Astrocyte (in vitro differentiated cells and primary cell): ENCODE data around the gene ERVW-1. TPM values are rescaled to one million over a fixed set of nuclear protein-coding genes. Genes with fewer than 3 reads are reported as not detected.
"Not testable (repeated sequence)": the region's sequence is repeated elsewhere in the genome, so short reads cannot be mapped to it uniquely, and the experiment has no call there.

Experiments used
- DNase-seq: peaks from one replicate; pipeline ENCODE4 v3.0.0-alpha.2; 2010; ENCODE audit warnings: low read depth
- FAIRE-seq: peaks from 2 replicates; lab custom pipeline; 2011; peaks lifted over from hg19 to GRCh38; lab: Jason Lieb, UNC
- H2AFZ ChIP-seq: 2 replicates; pipeline ENCODE4 v1.6.0; 2012; ENCODE audit warnings: low read depth, low read length, inconsistent platforms
- H3K27ac ChIP-seq: 2 replicates; pipeline ENCODE4 v1.5.1; 2011; ENCODE audit warnings: low read depth, low read length, inconsistent platforms
- H3K27me3 ChIP-seq: 2 replicates; pipeline ENCODE4 v1.6.0; 2011; ENCODE audit warnings: low read length, inconsistent platforms; ENCODE audit not compliant: insufficient read depth
- H3K36me3 ChIP-seq: 2 replicates; pipeline ENCODE4 v1.5.1; 2011; ENCODE audit warnings: low read length, inconsistent platforms; ENCODE audit not compliant: insufficient read depth
- H3K4me1 ChIP-seq: 2 replicates; pipeline ENCODE4 v1.5.1; 2011; ENCODE audit warnings: low read length, inconsistent platforms; ENCODE audit not compliant: insufficient read depth
- H3K4me2 ChIP-seq: 2 replicates; pipeline ENCODE4 v1.6.0; 2012; ENCODE audit warnings: low read length, inconsistent platforms
- H3K4me3 ChIP-seq: 2 replicates; pipeline ENCODE4 v1.5.1; 2011; ENCODE audit warnings: low read depth, mild to moderate bottlenecking, low read length, inconsistent platforms; ENCODE audit not compliant: insufficient read depth
- H3K79me2 ChIP-seq: 2 replicates; pipeline ENCODE4 v1.6.0; 2012; ENCODE audit warnings: mild to moderate bottlenecking, low read length, inconsistent platforms; ENCODE audit not compliant: insufficient read depth
- H3K9ac ChIP-seq: 2 replicates; pipeline ENCODE4 v1.6.0; 2012; ENCODE audit warnings: mild to moderate bottlenecking, low read length, inconsistent platforms
- H3K9me3 ChIP-seq: 2 replicates; pipeline ENCODE4 v1.5.1; 2012; ENCODE audit warnings: low read depth, mild to moderate bottlenecking, low read length, inconsistent platforms; ENCODE audit not compliant: insufficient read depth
- H4K20me1 ChIP-seq: 2 replicates; pipeline ENCODE4 v1.6.0; 2012; ENCODE audit warnings: low read length, inconsistent platforms; ENCODE audit not compliant: insufficient read depth
- H3K27ac Mint-ChIP-seq: one replicate; pipeline ENCODE4 v1.8.0; 2021; ENCODE audit warnings: mild to moderate bottlenecking, mixed read lengths; ENCODE audit not compliant: unreplicated experiment
- H3K27me3 Mint-ChIP-seq: one replicate; pipeline ENCODE4 v1.8.0; 2021; ENCODE audit warnings: low read depth, mixed read lengths; ENCODE audit not compliant: unreplicated experiment
- H3K36me3 Mint-ChIP-seq: one replicate; pipeline ENCODE4 v1.8.0; 2021; ENCODE audit warnings: low read depth, mixed read lengths; ENCODE audit not compliant: unreplicated experiment
- H3K4me1 Mint-ChIP-seq: one replicate; pipeline ENCODE4 v1.8.0; 2021; ENCODE audit warnings: low read depth, mixed read lengths; ENCODE audit not compliant: unreplicated experiment
- H3K4me3 Mint-ChIP-seq: one replicate; pipeline ENCODE4 v1.8.0; 2021; ENCODE audit warnings: mild to moderate bottlenecking, moderate library complexity, mixed read lengths; ENCODE audit not compliant: unreplicated experiment
- H3K9me3 Mint-ChIP-seq: one replicate; pipeline ENCODE4 v1.8.0; 2021; ENCODE audit warnings: mild to moderate bottlenecking, mixed read lengths; ENCODE audit not compliant: unreplicated experiment
- EZH2 ChIP-seq: IDR thresholded peaks from 2 replicates; pipeline ENCODE4 v1.6.1; 2012; ENCODE audit warnings: mild to moderate bottlenecking, low read length, inconsistent platforms; ENCODE audit not compliant: insufficient read depth
- total RNA-seq: library from RNA; stranded (reverse); gene quantifications from 2 replicates; pipeline ENCODE4 v1.2.1, GENCODE V29; 2021
- TF ChIP-seq, protein P1 (sequence below): IDR thresholded peaks from 2 replicates; pipeline ENCODE4 v1.5.1; 2011; ENCODE audit warnings: low read depth, mild to moderate bottlenecking, inconsistent platforms, low read length, moderate library complexity; ENCODE audit not compliant: insufficient read depth

The ERVW-1 gene
- total RNA-seq, 1 donor from 2014 or later: not detected

DNA sequence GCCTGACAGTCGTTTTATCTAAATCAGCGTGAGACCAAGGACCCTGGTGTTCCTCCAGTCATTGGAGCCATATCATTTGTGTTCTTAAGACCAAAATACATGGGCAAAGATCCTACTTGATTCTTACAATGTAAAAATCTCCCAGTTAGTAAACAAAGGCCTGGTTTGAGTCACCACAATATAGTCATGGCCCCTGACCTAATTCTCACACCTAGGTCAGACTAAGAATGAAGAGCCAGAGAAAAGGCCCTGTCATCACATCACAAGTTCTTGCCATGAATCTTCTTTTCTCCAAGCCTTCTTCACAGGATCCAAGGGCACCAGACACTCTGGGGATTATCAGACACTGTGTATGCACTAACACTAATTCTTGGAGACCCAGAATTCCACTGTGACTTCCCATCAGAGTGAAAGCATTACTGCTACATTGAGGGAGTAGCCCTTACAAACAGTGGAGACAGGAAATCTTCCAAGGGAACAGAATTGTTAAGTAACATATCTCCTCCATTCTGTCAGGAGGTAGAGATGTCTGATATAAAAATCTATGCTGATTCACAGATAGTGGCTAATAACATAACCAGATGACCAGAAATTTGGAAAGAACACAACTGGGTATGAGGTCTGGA, 7.6 kb upstream of the ERVW-1 start:
- DNase-seq (no peak), FAIRE-seq (no peak)
- Histone ChIP-seq H2AFZ (no peak overlapping the region), H3K79me2 (no peaks in the 10 kb centered on the region), H3K27ac (no peak overlapping the region), H3K4me2 (no peak overlapping the region), H3K9me3 (no peaks in the 10 kb centered on the region), H4K20me1 (no peaks in the 10 kb centered on the region), H3K27me3 (no peaks in the 10 kb centered on the region), H3K4me3 (no peak overlapping the region), H3K9ac (no peak overlapping the region), H3K4me1 (no peaks in the 10 kb centered on the region), H3K36me3 (peaks cover 9% of the 10 kb centered on the region)
- Mint-ChIP-seq H3K36me3 (peaks cover 7% of the 10 kb centered on the region), H3K4me1 (no peaks in the 10 kb centered on the region), H3K9me3 (no peaks in the 10 kb centered on the region), H3K4me3 (no peak overlapping the region), H3K27ac (no peak overlapping the region), H3K27me3 (no peaks in the 10 kb centered on the region)
- no peak for TF ChIP-seq EZH2
- TF ChIP-seq, protein P1, sequence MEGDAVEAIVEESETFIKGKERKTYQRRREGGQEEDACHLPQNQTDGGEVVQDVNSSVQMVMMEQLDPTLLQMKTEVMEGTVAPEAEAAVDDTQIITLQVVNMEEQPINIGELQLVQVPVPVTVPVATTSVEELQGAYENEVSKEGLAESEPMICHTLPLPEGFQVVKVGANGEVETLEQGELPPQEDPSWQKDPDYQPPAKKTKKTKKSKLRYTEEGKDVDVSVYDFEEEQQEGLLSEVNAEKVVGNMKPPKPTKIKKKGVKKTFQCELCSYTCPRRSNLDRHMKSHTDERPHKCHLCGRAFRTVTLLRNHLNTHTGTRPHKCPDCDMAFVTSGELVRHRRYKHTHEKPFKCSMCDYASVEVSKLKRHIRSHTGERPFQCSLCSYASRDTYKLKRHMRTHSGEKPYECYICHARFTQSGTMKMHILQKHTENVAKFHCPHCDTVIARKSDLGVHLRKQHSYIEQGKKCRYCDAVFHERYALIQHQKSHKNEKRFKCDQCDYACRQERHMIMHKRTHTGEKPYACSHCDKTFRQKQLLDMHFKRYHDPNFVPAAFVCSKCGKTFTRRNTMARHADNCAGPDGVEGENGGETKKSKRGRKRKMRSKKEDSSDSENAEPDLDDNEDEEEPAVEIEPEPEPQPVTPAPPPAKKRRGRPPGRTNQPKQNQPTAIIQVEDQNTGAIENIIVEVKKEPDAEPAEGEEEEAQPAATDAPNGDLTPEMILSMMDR: no peak

DNA sequence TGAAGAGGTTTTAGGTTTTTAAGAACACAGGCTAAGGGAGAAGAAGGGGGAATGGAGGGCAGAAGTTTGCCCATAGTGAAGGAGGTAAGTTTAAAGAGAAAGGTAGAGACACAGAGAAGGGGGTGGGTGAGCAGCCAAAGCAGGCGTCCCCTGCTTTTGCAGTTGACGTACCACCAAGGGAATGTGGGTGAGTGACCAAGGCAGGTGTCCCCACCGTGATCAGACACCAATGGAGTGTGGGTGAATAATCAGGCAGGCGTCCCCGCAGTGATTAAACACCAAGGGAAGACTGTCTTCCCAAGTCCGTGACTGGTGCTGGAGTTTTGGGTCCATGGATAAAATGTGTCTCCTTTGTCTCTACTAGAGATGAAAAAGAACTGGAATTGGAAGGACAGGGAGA, 6.5 kb upstream of the ERVW-1 start:
- not testable (repeated sequence) for H3K9me3 ChIP-seq, H3K79me2 ChIP-seq, H4K20me1 ChIP-seq, H3K4me1 ChIP-seq, H3K36me3 Mint-ChIP-seq, FAIRE-seq, H3K27ac Mint-ChIP-seq, H3K4me3 Mint-ChIP-seq, H3K4me2 ChIP-seq, H3K27me3 Mint-ChIP-seq, DNase-seq, H3K27me3 ChIP-seq, H2AFZ ChIP-seq, H3K36me3 ChIP-seq, H3K4me3 ChIP-seq, H3K9me3 Mint-ChIP-seq, H3K4me1 Mint-ChIP-seq, H3K9ac ChIP-seq, H3K27ac ChIP-seq

DNA sequence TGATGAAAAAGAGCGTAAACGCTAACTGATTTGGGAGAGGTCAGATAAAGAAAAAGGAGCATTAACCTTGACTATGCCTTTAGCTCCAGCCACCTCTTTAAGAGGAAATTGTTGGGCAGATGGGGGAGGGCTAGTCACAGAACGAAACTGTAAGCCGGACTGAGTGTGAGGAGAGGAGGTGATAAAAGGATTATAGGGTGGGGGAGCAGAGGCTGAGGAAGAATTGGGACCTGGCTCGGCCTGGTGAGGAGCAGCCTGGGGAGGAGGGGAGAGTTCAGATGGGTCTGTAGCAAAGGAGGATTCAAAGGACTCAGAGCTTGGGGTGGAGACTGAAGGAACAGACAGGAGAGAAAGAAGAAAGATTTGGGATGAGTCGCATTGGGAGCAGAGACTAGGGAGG, 5.9 kb upstream of the ERVW-1 start:
- not testable (repeated sequence) for H3K27me3 Mint-ChIP-seq, H4K20me1 ChIP-seq, H3K4me3 ChIP-seq, H3K4me1 ChIP-seq, H3K27ac ChIP-seq, H3K79me2 ChIP-seq, H3K36me3 Mint-ChIP-seq, H3K9me3 ChIP-seq, H3K36me3 ChIP-seq, H3K27me3 ChIP-seq, DNase-seq, H2AFZ ChIP-seq, H3K4me1 Mint-ChIP-seq, H3K9me3 Mint-ChIP-seq, H3K4me3 Mint-ChIP-seq, H3K4me2 ChIP-seq, FAIRE-seq, H3K9ac ChIP-seq, H3K27ac Mint-ChIP-seq

DNA sequence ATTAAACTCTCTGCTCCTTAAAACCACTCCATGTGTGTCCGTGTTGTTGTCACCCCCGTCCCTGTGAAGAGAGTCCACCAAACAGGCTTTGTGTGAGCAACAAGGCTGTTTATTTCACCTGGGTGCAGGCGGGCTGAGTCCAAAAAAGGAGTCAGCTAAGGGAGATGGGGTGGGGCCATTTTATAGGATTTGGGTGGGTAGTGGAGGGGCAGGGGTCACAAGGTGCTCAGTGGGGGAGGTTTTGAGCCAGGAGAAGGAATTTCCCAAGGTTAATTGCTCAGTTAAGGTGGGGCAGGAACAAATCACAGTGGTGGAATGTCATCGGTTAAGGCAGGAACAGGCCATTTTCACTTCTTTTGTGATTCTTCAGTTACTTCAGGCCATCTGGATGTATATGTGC, 1.4 kb upstream of the ERVW-1 start:
- FAIRE-seq, H3K36me3 ChIP-seq, H3K4me1 Mint-ChIP-seq, DNase-seq, H4K20me1 ChIP-seq, H3K4me1 ChIP-seq, H3K4me3 Mint-ChIP-seq, H3K9me3 ChIP-seq, H3K4me3 ChIP-seq, H2AFZ ChIP-seq, H3K27me3 Mint-ChIP-seq, H3K4me2 ChIP-seq, H3K27me3 ChIP-seq, H3K27ac Mint-ChIP-seq, H3K79me2 ChIP-seq, H3K27ac ChIP-seq, H3K9ac ChIP-seq, H3K9me3 Mint-ChIP-seq: not testable (repeated sequence)
- H3K36me3 Mint-ChIP-seq: peaks cover 14% of the 10 kb centered on the region
